ENCODE measurements around the gene DENND10.
A peak's percentile ranks its signal among the peaks of the same experiment; 100 is the strongest.
"Not testable (repeated sequence)": the region's sequence is repeated elsewhere in the genome, so short reads cannot be mapped to it uniquely, and the experiment has no call there.

The DENND10 gene

GRCh38 chr10:119100434-119101238 lies 3.3 kb upstream of the DENND10 start:
- no peak for DNase-seq

GRCh38 chr10:119101366-119102098 lies 2.4 kb upstream of the DENND10 start:
- DNase-seq = no peak

- no peak for DNase-seq
Observed at GRCh38 chr10:119103241-119103902, 541 bp upstream of the DENND10 start.

GRCh38 chr10:119104654-119105015 lies 722 bp downstream of the DENND10 start:
- no peak for DNase-seq

- DNase-seq = no peak
Observed at GRCh38 chr10:119105155-119105554, 1.2 kb downstream of the DENND10 start.

- not testable (repeated sequence) for DNase-seq
Observed at GRCh38 chr10:119105899-119106298, 2.0 kb downstream of the DENND10 start.

- not testable (repeated sequence) for DNase-seq
Observed at GRCh38 chr10:119107106-119107505, 3.2 kb downstream of the DENND10 start.

GRCh38 chr10:119107771-119108170 lies 3.9 kb downstream of the DENND10 start:
- DNase-seq = not testable (repeated sequence)

GRCh38 chr10:119112056-119112455 lies 8.1 kb downstream of the DENND10 start:
- DNase-seq = peak; percentile 13 to 34

GRCh38 chr10:119113751-119114732 lies 10.1 kb downstream of the DENND10 start:
- DNase-seq = peak; percentile 85 to 89

GRCh38 chr10:119115926-119116325 lies 12.0 kb downstream of the DENND10 start:
- DNase-seq = no peak

GRCh38 chr10:119116326-119116951 lies 12.5 kb downstream of the DENND10 start:
- DNase-seq = no peak

- DNase-seq = no peak
Observed at GRCh38 chr10:119118231-119118630, 14.3 kb downstream of the DENND10 start.

GRCh38 chr10:119119400-119119799 lies 15.5 kb downstream of the DENND10 start:
- DNase-seq = no peak

- DNase-seq = no peak
Observed at GRCh38 chr10:119120413-119120867, 16.5 kb downstream of the DENND10 start.

- DNase-seq = no peak
Observed at GRCh38 chr10:119120875-119121274, 17.0 kb downstream of the DENND10 start.

GRCh38 chr10:119125942-119126341 lies 22.0 kb downstream of the DENND10 start:
- no peak for DNase-seq

GRCh38 chr10:119129721-119130120 lies 25.8 kb downstream of the DENND10 start:
- DNase-seq = no peak

- DNase-seq = peak; percentile 98 to 99
Observed at GRCh38 chr10:119131512-119132240, 27.8 kb downstream of the DENND10 start.

GRCh38 chr10:119132521-119133345 lies 28.8 kb downstream of the DENND10 start:
- no peak for DNase-seq
